Loucy (cell line): ENCODE results near the gene FGD5.

ENCODE experiments used
- H2AFZ ChIP-seq: fragments of 200-600 bp; sonication (generic); 2 replicates; pipeline ENCODE4 v1.6.0; 2016; ENCODE audit warnings: antibody characterized with exemption, mild to moderate bottlenecking, low read length, moderate library complexity
- H3F3A ChIP-seq: fragments of 200-600 bp; 2 replicates; pipeline ENCODE4 v1.6.0; 2016; ENCODE audit warnings: antibody characterized with exemption, low read depth, mild to moderate bottlenecking
- H3K27me3 ChIP-seq: fragments of 200-600 bp; sonication (generic); 2 replicates; pipeline ENCODE4 v1.6.1; 2014; ENCODE audit warnings: low read length, mild to moderate bottlenecking; ENCODE audit not compliant: insufficient read depth, poor library complexity, severe bottlenecking
- H3K36me3 ChIP-seq: fragments of 200-600 bp; sonication (generic); 2 replicates; pipeline ENCODE4 v1.6.1; 2016; ENCODE audit warnings: low read length; ENCODE audit not compliant: insufficient read depth
- H3K4me1 ChIP-seq: fragments of 200-600 bp; sonication (generic); 2 replicates; pipeline ENCODE4 v1.5.1; 2014; ENCODE audit warnings: low read length, mild to moderate bottlenecking; ENCODE audit not compliant: insufficient read depth, poor library complexity, severe bottlenecking
- H3K4me2 ChIP-seq: fragments of 200-600 bp; sonication (generic); 2 replicates; pipeline ENCODE4 v1.6.0; 2014; ENCODE audit warnings: antibody characterized with exemption, low read length, low read depth, mild to moderate bottlenecking; ENCODE audit not compliant: poor library complexity, severe bottlenecking
- H3K4me3 ChIP-seq: fragments of 200-600 bp; sonication (generic); 2 replicates; pipeline ENCODE4 v1.5.1; 2014; ENCODE audit warnings: low read length, mild to moderate bottlenecking, mixed read lengths; ENCODE audit not compliant: poor library complexity, severe bottlenecking
- H3K79me2 ChIP-seq: fragments of 200-600 bp; sonication (generic); 2 replicates; pipeline ENCODE4 v1.6.1; 2014; ENCODE audit warnings: low read length; ENCODE audit not compliant: insufficient read depth
- H3K9ac ChIP-seq: fragments of 200-600 bp; sonication (generic); 2 replicates; pipeline ENCODE4 v1.6.0; 2014; ENCODE audit warnings: mild to moderate bottlenecking, low read depth, low read length, moderate library complexity; ENCODE audit not compliant: poor library complexity, severe bottlenecking
- H3K9me2 ChIP-seq: fragments of 200-600 bp; sonication (generic); replicated peaks from 2 replicates; pipeline ENCODE4 v1.6.1; 2016; ENCODE audit warnings: low read depth, low read length, mixed read lengths
- H3K9me3 ChIP-seq: fragments of 200-600 bp; sonication (generic); 2 replicates; pipeline ENCODE4 v1.6.1; 2014; ENCODE audit warnings: mild to moderate bottlenecking, antibody characterized with exemption, low read length, low read depth; ENCODE audit not compliant: insufficient read depth
- H4K20me1 ChIP-seq: fragments of 200-600 bp; sonication (generic); 2 replicates; pipeline ENCODE4 v1.6.0; 2014; ENCODE audit warnings: antibody characterized with exemption, low read length, mild to moderate bottlenecking; ENCODE audit not compliant: insufficient read depth, poor library complexity, severe bottlenecking
- EZH2phosphoT487 ChIP-seq: fragments of 200-600 bp; IDR thresholded peaks from 2 replicates; pipeline ENCODE4 v1.6.1; 2018; ENCODE audit warnings: antibody characterized with exemption, mild to moderate bottlenecking, moderate library complexity, borderline replicate concordance
- TF ChIP-seq, protein P1 (sequence below): fragments of 200-600 bp; sonication (generic); conservative IDR thresholded peaks from 2 replicates; pipeline ENCODE4 v1.5.1; 2014; ENCODE audit warnings: mild to moderate bottlenecking, antibody characterized with exemption, low read length

Gene FGD5

DNA sequence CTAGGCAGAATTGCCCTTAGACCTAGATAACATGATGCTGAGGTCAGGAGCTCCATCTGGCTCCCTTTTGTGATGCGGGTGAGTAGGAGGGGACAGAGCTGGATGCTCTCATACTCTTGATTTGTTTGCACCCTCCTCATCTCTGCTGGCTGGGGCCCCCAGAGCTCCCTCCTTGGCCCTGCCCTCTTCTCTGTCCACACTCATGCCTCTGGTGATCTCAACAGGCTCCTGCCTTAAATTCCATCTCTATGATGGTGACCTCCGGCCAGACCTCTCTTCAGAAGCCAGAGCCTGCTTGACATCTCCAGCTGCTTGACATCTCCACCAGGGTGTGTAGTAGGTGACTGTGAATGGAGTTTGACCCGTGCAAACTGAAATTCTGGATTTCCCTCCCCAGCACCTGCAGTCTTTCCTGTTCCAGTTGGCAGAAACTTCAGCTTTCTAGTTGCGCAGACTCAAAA is 4.3 kb upstream of the FGD5 start:
- Histone ChIP-seq H3K9me3 (no peaks in the 10 kb centered on the region), H3K27me3 (no peaks in the 10 kb centered on the region), H3K9ac (no peak overlapping the region), H2AFZ (no peak overlapping the region), H3K4me3 (no peak overlapping the region), H3F3A (no peaks in the 10 kb centered on the region), H3K9me2 (no peaks in the 10 kb centered on the region), H3K79me2 (no peaks in the 10 kb centered on the region), H4K20me1 (no peaks in the 10 kb centered on the region), H3K4me2 (no peak overlapping the region), H3K4me1 (no peaks in the 10 kb centered on the region), H3K36me3 (no peaks in the 10 kb centered on the region)
- no peak for TF ChIP-seq EZH2phosphoT487
- TF ChIP-seq, protein P1, sequence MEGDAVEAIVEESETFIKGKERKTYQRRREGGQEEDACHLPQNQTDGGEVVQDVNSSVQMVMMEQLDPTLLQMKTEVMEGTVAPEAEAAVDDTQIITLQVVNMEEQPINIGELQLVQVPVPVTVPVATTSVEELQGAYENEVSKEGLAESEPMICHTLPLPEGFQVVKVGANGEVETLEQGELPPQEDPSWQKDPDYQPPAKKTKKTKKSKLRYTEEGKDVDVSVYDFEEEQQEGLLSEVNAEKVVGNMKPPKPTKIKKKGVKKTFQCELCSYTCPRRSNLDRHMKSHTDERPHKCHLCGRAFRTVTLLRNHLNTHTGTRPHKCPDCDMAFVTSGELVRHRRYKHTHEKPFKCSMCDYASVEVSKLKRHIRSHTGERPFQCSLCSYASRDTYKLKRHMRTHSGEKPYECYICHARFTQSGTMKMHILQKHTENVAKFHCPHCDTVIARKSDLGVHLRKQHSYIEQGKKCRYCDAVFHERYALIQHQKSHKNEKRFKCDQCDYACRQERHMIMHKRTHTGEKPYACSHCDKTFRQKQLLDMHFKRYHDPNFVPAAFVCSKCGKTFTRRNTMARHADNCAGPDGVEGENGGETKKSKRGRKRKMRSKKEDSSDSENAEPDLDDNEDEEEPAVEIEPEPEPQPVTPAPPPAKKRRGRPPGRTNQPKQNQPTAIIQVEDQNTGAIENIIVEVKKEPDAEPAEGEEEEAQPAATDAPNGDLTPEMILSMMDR, result no peak

DNA sequence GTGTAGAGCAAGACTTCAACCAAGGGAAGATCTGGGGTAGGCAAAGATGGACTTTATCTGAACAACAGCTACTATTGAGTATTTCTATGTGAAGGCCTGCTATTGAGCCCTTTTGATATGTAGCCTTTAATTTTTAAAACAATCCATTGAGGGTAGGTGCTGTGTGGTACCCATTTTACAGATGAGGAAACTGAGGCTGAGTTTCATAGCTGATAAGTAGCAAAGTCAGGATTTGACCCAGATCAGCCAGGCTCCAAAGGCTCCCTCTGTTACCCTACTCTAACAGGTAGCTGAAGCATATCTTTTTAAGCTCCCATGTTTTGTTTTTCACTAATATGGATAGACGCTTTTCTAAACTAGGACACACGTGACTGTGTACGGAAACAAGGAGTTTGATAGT is 2.4 kb upstream of the FGD5 start:
- Histone ChIP-seq H4K20me1 (no peaks in the 10 kb centered on the region), H3K4me2 (no peak overlapping the region), H3K4me3 (no peak overlapping the region), H3K9ac (no peak overlapping the region), H3K9me3 (no peaks in the 10 kb centered on the region), H3K36me3 (no peaks in the 10 kb centered on the region), H3K9me2 (no peaks in the 10 kb centered on the region), H2AFZ (no peak overlapping the region), H3K4me1 (no peaks in the 10 kb centered on the region), H3K79me2 (no peaks in the 10 kb centered on the region), H3K27me3 (no peaks in the 10 kb centered on the region), H3F3A (no peaks in the 10 kb centered on the region)
- TF ChIP-seq, protein P1, result no peak
- no peak for TF ChIP-seq EZH2phosphoT487

DNA sequence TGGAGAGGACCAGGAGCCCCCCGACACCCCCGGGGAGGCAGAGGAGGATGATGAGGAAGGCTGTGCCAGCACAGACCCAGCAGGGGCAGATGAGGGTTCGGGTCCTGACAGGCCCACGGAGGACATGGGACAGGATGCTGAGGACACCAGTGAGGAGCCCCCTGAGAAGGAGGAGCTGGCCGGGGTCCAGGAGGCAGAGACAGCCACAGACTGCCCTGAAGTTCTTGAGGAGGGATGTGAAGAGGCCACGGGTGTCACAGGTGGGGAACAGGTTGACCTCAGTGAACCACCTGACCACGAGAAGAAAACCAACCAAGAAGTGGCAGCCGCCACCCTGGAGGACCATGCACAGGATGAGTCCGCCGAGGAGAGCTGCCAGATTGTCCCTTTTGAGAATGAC is 909 bp downstream of the FGD5 start:
- no peak for TF ChIP-seq EZH2phosphoT487
- no peak overlapping the region for H3K9ac ChIP-seq
- H2AFZ ChIP-seq, result no peak overlapping the region
- no peaks in the 10 kb centered on the region for H3K9me2 ChIP-seq
- no peak overlapping the region for H3K4me3 ChIP-seq
- H3K79me2 ChIP-seq, result no peaks in the 10 kb centered on the region
- no peaks in the 10 kb centered on the region for H3K36me3 ChIP-seq
- H3K4me1 ChIP-seq, result no peaks in the 10 kb centered on the region
- H3F3A ChIP-seq, result no peaks in the 10 kb centered on the region
- H3K9me3 ChIP-seq, result no peaks in the 10 kb centered on the region
- no peaks in the 10 kb centered on the region for H3K27me3 ChIP-seq
- H3K4me2 ChIP-seq, result no peak overlapping the region
- no peaks in the 10 kb centered on the region for H4K20me1 ChIP-seq

- H3K9me2 ChIP-seq, result no peaks in the 10 kb centered on the region
These were observed 1.4 kb downstream of the FGD5 start for GRCh38 chr3:14820156-14820555.

More at GRCh38 chr3:14820156-14820555, 1.4 kb downstream of the FGD5 start:
- no peak overlapping the region for H2AFZ ChIP-seq
- no peaks in the 10 kb centered on the region for H4K20me1 ChIP-seq
- H3K79me2 ChIP-seq, result no peaks in the 10 kb centered on the region
- no peak overlapping the region for H3K9ac ChIP-seq
- H3K4me1 ChIP-seq, result no peaks in the 10 kb centered on the region
- H3K9me3 ChIP-seq, result no peaks in the 10 kb centered on the region
- no peak overlapping the region for H3K4me3 ChIP-seq
- TF ChIP-seq, protein P1, result no peak
- TF ChIP-seq EZH2phosphoT487, result no peak
- no peaks in the 10 kb centered on the region for H3F3A ChIP-seq
- no peak overlapping the region for H3K4me2 ChIP-seq
- H3K36me3 ChIP-seq, result no peaks in the 10 kb centered on the region
- no peaks in the 10 kb centered on the region for H3K27me3 ChIP-seq
